Progenitor cell of endocrine pancreas (in vitro differentiated cells): ENCODE measurements around the gene PPP1R9B. TPM values are rescaled to one million over a fixed set of nuclear protein-coding genes. Genes with fewer than 3 reads are reported as not detected.

Source experiments
- DNase-seq: peaks from one replicate; pipeline ENCODE4 v3.0.0; 2021; ENCODE audit warnings: low spot score; ENCODE audit not compliant: unreplicated experiment
- H3K27ac Mint-ChIP-seq: 2 replicates; pipeline ENCODE4 v1.8.0; 2021; ENCODE audit warnings: mild to moderate bottlenecking, moderate library complexity, mixed read lengths
- H3K27me3 Mint-ChIP-seq: 2 replicates; pipeline ENCODE4 v1.8.0; 2021; ENCODE audit warnings: mixed read lengths
- H3K36me3 Mint-ChIP-seq: 2 replicates; pipeline ENCODE4 v1.8.0; 2022; ENCODE audit warnings: mixed read lengths; ENCODE audit not compliant: insufficient read depth
- H3K4me1 Mint-ChIP-seq: 2 replicates; pipeline ENCODE4 v1.8.0; 2021; ENCODE audit warnings: low read depth, mixed read lengths
- H3K4me3 Mint-ChIP-seq: 2 replicates; pipeline ENCODE4 v1.8.0; 2021; ENCODE audit warnings: low read depth, mild to moderate bottlenecking, moderate library complexity, mixed read lengths
- H3K9me3 Mint-ChIP-seq: 2 replicates; pipeline ENCODE4 v1.8.0; 2021; ENCODE audit warnings: low read depth, mixed read lengths
- CTCF ChIP-seq: fragments of 200-600 bp; sonication (generic); IDR thresholded peaks from one replicate; pipeline ENCODE4 v1.5.0; 2021; ENCODE audit warnings: antibody characterized with exemption, mild to moderate bottlenecking; ENCODE audit not compliant: unreplicated experiment
- total RNA-seq: library from RNA; stranded (reverse); gene quantifications from 2 replicates; pipeline ENCODE4 v1.2.1, GENCODE V29; 2021

Gene PPP1R9B
- total RNA-seq, 1 donor from 2014 or later = 35.7 TPM

- Mint-ChIP-seq H3K9me3 (no peaks in the 10 kb centered on the region), H3K4me1 (peaks cover 1% of the 10 kb centered on the region), H3K27me3 (peaks cover 27% of the 10 kb centered on the region), H3K36me3 (no peaks in the 10 kb centered on the region), H3K27ac (no peak overlapping the region), H3K4me3 (no peak overlapping the region)
- DNase-seq = no peak
- TF ChIP-seq CTCF = no peak
Measured at GRCh38 chr17:50166518-50167181, 16.2 kb upstream of the PPP1R9B start.

GRCh38 chr17:50165867-50166517, 15.5 kb upstream of the PPP1R9B start, which contains the start of gene SGCA:
Gene SGCA, plus strand, starts transcription at chr17:50166005. Its CDS starts 36 bp downstream, at chr17:50166041.
- no peak for DNase-seq
- TF ChIP-seq CTCF = no peak

GRCh38 chr17:50165466-50165865, 15.0 kb upstream of the PPP1R9B start:
- Mint-ChIP-seq H3K4me3 (no peak overlapping the region), H3K27me3 (peaks cover 32% of the 10 kb centered on the region), H3K27ac (peak overlapping the region; percentile 11), H3K9me3 (no peaks in the 10 kb centered on the region), H3K36me3 (no peaks in the 10 kb centered on the region), H3K4me1 (peaks cover 7% of the 10 kb centered on the region)
- no peak for DNase-seq
- TF ChIP-seq CTCF = no peak

More at GRCh38 chr17:50165867-50166517, 15.5 kb upstream of the PPP1R9B start, which contains the start of gene SGCA:
- peaks cover 29% of the 10 kb centered on the region for H3K27me3 Mint-ChIP-seq
- no peaks in the 10 kb centered on the region for H3K9me3 Mint-ChIP-seq
- no peak within 1 kb of the TSS for H3K4me3 Mint-ChIP-seq
- H3K27ac Mint-ChIP-seq = peak within 1 kb of the TSS; percentile 11
- H3K36me3 Mint-ChIP-seq = no peaks in the 10 kb centered on the region
- peaks cover 4% of the 10 kb centered on the region for H3K4me1 Mint-ChIP-seq

GRCh38 chr17:50165066-50165465, 14.6 kb upstream of the PPP1R9B start:
- peak overlapping the region; percentile 11 for H3K27ac Mint-ChIP-seq
- DNase-seq = no peak
- no peaks in the 10 kb centered on the region for H3K36me3 Mint-ChIP-seq
- peaks cover 7% of the 10 kb centered on the region for H3K4me1 Mint-ChIP-seq
- H3K27me3 Mint-ChIP-seq = peaks cover 34% of the 10 kb centered on the region
- no peaks in the 10 kb centered on the region for H3K9me3 Mint-ChIP-seq
- TF ChIP-seq CTCF = no peak
- H3K4me3 Mint-ChIP-seq = no peak overlapping the region

GRCh38 chr17:50164697-50164988, 14.2 kb upstream of the PPP1R9B start:
- TF ChIP-seq CTCF = no peak
- H3K36me3 Mint-ChIP-seq = no peaks in the 10 kb centered on the region
- H3K27me3 Mint-ChIP-seq = peaks cover 38% of the 10 kb centered on the region
- H3K27ac Mint-ChIP-seq = no peak overlapping the region
- H3K4me3 Mint-ChIP-seq = no peak overlapping the region
- peaks cover 7% of the 10 kb centered on the region for H3K4me1 Mint-ChIP-seq
- no peaks in the 10 kb centered on the region for H3K9me3 Mint-ChIP-seq
- no peak for DNase-seq
